ENCODE measurements around the gene TLCD2.
"Not testable (repeated sequence)": the region's sequence is repeated elsewhere in the genome, so short reads cannot be mapped to it uniquely, and the experiment has no call there.

TLCD2 gene

DNA sequence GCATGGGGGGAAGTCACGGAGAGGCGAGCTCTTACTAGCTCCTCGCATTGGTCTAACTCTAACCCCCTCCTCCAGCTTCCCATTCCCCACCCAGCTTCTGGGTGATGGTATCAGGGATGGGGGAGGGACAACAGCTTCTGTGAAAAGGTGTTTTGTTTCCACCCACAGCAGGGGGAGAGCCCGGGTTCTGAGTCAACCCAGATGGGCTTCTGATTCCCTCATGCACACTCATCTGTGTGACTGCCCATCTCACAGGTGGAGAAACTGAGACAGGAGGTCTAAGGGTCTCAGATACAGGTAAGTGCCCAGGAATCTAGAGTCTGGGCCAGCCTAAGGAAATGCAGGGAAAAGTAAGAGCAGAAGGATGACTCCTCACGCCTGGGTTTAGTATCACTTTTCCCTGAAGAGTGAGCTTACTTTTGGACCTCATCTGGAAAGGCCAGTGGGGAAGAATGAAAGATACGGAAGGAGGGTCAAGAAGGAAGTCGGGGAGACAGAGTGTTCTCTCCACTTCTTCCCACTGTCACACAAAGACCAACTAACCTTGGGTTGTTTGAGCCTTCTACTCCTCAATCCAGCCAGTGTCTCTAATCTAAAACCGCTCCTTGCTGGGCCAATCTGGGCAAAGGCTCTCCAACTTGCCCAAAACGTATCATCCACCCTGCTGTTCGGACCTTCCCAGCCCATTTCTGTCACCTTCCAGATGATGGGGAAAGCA, 3.1 kb upstream of the TLCD2 start:
- TF ChIP-seq, protein P1, sequence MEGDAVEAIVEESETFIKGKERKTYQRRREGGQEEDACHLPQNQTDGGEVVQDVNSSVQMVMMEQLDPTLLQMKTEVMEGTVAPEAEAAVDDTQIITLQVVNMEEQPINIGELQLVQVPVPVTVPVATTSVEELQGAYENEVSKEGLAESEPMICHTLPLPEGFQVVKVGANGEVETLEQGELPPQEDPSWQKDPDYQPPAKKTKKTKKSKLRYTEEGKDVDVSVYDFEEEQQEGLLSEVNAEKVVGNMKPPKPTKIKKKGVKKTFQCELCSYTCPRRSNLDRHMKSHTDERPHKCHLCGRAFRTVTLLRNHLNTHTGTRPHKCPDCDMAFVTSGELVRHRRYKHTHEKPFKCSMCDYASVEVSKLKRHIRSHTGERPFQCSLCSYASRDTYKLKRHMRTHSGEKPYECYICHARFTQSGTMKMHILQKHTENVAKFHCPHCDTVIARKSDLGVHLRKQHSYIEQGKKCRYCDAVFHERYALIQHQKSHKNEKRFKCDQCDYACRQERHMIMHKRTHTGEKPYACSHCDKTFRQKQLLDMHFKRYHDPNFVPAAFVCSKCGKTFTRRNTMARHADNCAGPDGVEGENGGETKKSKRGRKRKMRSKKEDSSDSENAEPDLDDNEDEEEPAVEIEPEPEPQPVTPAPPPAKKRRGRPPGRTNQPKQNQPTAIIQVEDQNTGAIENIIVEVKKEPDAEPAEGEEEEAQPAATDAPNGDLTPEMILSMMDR (IDR thresholded peaks at IDR 0.05; ENCODE audit: low read depth, low read length), result no peak
- in situ Hi-C loops (cut with HindIII; ENCODE audit: low sequenced_read_pairs), result no loop called here
- DNase-seq (ENCODE audit: low read depth, low spot score), result no peak
- peak overlapping the region; percentile 93 for H3K4me3 ChIP-seq (ENCODE audit: low read depth, low read length)

DNA sequence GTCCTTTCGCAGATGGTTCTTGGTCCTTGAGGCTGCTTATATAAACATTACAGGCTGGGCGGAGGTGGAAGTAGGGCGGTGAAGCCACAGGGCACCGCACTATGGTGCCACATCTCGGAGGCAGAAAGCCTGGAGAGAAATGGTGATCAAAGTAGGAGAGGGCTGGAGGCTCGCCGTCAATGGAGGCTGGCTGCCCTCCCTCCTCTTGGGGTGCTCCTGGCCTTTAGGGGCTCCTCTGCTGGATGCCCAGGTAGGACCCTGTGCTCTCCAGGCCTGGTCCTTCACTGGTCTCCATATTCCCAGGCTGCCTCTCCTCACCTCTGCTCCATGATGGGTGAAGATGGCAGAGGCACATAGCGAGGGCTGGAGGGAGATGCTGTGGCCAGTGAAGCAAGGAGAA, 2.1 kb upstream of the TLCD2 start:
- in situ Hi-C loops (cut with HindIII; ENCODE audit: low sequenced_read_pairs), result no loop called here
- H3K4me3 ChIP-seq (ENCODE audit: low read depth, low read length), result no peak overlapping the region
- TF ChIP-seq, protein P1 (IDR thresholded peaks at IDR 0.05; ENCODE audit: low read depth, low read length), result no peak
- DNase-seq (ENCODE audit: low read depth, low spot score), result no peak

DNA sequence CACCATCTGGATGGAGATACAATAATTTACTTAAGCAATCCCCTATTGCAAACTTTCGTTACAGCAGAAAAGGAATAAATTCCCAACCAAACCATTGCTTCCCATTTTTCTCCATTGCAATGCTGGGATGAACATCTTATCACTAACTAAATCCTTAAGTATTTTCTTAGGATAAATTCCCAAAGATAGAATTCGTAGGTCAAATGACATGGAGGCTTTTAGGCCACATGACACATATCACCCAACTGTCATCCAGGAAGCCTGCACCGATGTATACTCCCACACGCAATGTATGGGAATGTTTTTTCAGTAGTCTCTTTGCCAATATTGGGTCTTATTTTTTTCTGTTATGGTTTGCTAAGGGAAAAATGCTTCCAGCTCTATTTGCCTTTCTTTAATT, 1.6 kb upstream of the TLCD2 start:
- TF ChIP-seq, protein P1 (IDR thresholded peaks at IDR 0.05; ENCODE audit: low read depth, low read length), result no peak
- DNase-seq (ENCODE audit: low read depth, low spot score), result no peak
- in situ Hi-C loops (cut with HindIII; ENCODE audit: low sequenced_read_pairs), result no loop called here
- no peak overlapping the region for H3K4me3 ChIP-seq (ENCODE audit: low read depth, low read length)

DNA sequence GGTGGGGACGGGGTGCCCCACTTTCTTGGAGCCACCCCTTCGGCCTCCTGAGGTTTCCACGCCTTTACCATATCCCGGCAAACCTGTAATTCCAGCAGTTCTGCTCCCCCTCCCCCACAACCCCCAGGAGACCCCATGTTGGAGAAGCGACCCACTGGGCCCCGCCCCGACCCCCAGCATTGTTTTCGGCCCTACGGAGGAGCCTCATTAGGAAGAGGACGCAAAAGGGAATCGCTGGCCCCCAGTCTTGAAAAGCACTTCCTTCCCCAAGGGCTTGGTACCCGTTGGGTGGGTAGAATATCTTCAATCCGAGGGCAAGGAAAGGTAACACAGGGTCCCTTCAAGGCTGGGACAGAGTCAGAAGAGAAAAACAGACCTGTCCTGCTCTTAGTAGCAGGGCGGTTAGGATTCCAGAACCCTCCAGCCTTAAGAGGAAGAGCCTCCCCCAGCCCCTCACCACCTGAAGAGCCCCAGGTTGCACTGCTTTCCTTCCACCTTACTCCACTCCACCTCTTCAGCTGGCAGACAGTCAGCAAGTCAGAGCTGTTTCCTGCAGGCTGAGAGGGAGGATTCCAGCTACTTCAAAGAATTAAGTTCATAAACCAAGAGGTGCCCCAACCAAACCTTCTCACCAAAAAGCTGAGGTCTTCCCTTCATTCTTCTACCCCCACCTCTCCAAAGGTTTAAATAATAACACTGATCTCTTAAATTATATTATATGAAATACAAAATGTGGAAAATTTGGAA, 803 bp upstream of the TLCD2 start:
- TF ChIP-seq, protein P1 (IDR thresholded peaks at IDR 0.05; ENCODE audit: low read depth, low read length), result no peak
- no peak for DNase-seq (ENCODE audit: low read depth, low spot score)
- peak overlapping the region; percentile 44 for H3K4me3 ChIP-seq (ENCODE audit: low read depth, low read length)
- in situ Hi-C loops (cut with HindIII; ENCODE audit: low sequenced_read_pairs), result no loop called here

DNA sequence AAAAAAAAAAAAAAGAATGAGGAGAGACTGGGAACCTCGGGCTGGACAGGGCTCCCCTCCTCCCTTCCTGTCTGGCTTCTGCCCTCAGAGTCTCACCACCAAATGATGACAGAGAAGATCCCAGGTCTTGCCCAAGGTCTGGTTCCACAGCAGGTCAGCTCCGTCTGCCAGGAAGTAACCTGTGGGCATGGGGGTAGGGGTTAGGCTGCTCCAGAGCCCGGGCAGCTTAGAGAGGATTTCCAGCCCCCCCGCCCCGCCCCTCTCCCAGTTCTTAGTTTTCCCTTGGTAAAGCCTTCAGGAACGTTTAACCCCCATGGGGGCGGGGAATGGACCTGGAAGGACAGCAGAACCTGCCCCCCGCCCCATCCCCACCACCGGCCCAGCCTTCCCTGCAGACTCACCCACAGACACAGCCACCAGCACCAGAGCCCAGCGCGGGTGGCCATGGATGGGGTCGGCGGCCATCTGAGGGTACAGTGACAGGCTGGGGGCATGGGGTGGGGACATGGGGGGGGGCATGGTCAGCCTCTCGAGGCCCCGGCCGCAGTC, 700 bp downstream of the TLCD2 start:
- DNase-seq (ENCODE audit: low read depth, low spot score), result no peak
- TF ChIP-seq, protein P1 (IDR thresholded peaks at IDR 0.05; ENCODE audit: low read depth, low read length), result no peak
- H3K4me3 ChIP-seq (ENCODE audit: low read depth, low read length), result peak overlapping the region; percentile 44
- in situ Hi-C loops (cut with HindIII; ENCODE audit: low sequenced_read_pairs), result no loop called here

DNA sequence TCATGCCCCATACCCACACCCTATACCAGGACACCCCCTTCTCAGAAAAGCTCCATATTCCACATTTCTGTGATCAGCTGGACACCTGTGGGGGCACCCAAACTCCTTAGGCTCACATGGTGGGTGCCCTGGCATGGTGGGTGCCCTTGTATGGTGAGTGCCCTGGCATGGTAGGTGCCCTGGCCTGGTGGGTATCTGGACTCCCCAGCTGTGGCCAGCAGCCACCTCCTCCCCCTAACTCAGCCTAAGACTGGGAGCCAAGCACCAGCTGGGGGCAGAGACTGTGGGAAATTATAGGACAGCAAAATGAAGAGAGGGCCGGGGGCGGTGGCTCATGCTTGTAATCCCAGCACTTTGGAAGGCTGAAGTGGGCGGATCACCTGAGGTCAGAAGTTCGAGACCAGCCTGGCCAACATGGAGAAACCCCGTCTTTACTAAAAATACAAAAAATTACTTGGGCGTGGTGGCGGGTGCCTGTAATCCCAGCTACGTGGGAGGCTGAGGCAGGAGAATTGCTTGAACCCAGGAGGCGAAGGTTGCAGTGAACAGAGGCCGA, 1.3 kb downstream of the TLCD2 start:
- DNase-seq (ENCODE audit: low read depth, low spot score); in situ Hi-C loops (cut with HindIII; ENCODE audit: low sequenced_read_pairs); H3K4me3 ChIP-seq (ENCODE audit: low read depth, low read length): not testable (repeated sequence)

DNA sequence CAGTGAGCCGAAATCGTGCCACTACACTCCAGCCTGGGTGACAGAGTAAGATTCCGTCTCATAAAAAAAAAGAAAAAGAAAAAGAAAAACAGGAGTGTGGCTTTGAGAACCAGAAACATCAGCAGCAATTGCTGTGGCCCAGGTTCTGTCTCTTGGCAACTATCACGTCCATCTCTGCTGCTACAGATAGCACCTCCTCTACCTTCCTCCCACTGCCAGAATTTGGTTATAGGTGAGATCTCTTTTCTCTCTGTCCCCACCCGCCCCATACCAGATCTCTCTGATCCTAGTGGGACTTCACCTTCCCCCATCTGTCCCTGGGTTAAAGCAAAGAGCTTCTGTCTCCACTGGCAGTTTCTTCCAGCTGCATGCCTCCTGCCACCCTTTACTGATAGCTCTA, 3.1 kb downstream of the TLCD2 start:
- no peak overlapping the region for H3K4me3 ChIP-seq (ENCODE audit: low read depth, low read length)
- TF ChIP-seq, protein P1 (IDR thresholded peaks at IDR 0.05; ENCODE audit: low read depth, low read length), result no peak
- DNase-seq (ENCODE audit: low read depth, low spot score), result no peak
- in situ Hi-C loops (cut with HindIII; ENCODE audit: low sequenced_read_pairs), result no loop called here
